Kidney (tissue), 14 donors: ENCODE measurements around the gene RETREG1. TPM values are rescaled to one million over a fixed set of nuclear protein-coding genes. Genes with fewer than 3 reads are reported as not detected.

Experiments
- DNase-seq, 5 donors: peaks; one replicate each; pipeline ENCODE4 v3.0.0-alpha.2; 2013 to 2020
- FAIRE-seq: peaks from 2 replicates; lab custom pipeline; 2012; peaks lifted over from hg19 to GRCh38; lab: Jason Lieb, UNC
- H3K27ac ChIP-seq, 2 donors: one replicate each; pipeline ENCODE4 v1.7.0; 2013; ENCODE audit warnings: low read depth in 2 of 2, low read length in 2 of 2, inconsistent platforms in 1 of 2
- H3K27me3 ChIP-seq: one replicate; pipeline ENCODE4 v1.7.1; 2013; ENCODE audit warnings: low read length, inconsistent platforms; ENCODE audit not compliant: control insufficient read depth, insufficient read depth
- H3K36me3 ChIP-seq, 3 donors: one replicate each; pipeline versions ENCODE4 v1.7.0 to v1.7.1; 2013; ENCODE audit warnings: low read length in 3 of 3, control low read depth in 1 of 3, inconsistent platforms in 1 of 3; ENCODE audit not compliant: insufficient read depth in 3 of 3, control insufficient read depth in 2 of 3
- H3K4me1 ChIP-seq, 3 donors: one replicate each; pipeline versions ENCODE4 v1.7.0 to v1.7.1; 2013; ENCODE audit warnings: low read length in 3 of 3, inconsistent platforms in 1 of 3, low read depth in 1 of 3; ENCODE audit not compliant: control insufficient read depth in 2 of 3, insufficient read depth in 2 of 3
- H3K4me3 ChIP-seq, 3 donors: one replicate each; pipeline versions ENCODE4 v1.7.0 to v1.8.1; 2013; ENCODE audit warnings: low read length in 3 of 3, control low read depth in 1 of 3, inconsistent platforms in 1 of 3
- H3K9ac ChIP-seq, 3 donors: one replicate each; pipeline versions ENCODE4 v1.7.0 to v1.7.1; 2013; ENCODE audit warnings: low read length in 3 of 3, control low read depth in 1 of 3, inconsistent platforms in 1 of 3
- H3K9me3 ChIP-seq, 3 donors: one replicate each; pipeline versions ENCODE4 v1.7.0 to v1.7.1; 2013; ENCODE audit warnings: low read length in 3 of 3, control low read depth in 1 of 3, inconsistent platforms in 1 of 3; ENCODE audit not compliant: control insufficient read depth in 2 of 3, insufficient read depth in 1 of 3
- intact Hi-C: fragments of 100-400 bp; cut with DNase I; formaldehyde crosslinking; loops from one replicate; pipeline ENCODE4 v1.11.1; 2022
- polyA plus RNA-seq: library from polyadenylated mRNA; stranded (reverse); fragments of 350-450 nt; fragmentation: Illumina TruSeq; extraction: RNeasy Lipid Tissue Mini Kit (QIAGEN cat#74804); gene quantifications from one replicate; pipeline ENCODE4 v1.2.3, GENCODE V29; 2014; ENCODE audit warnings: low read depth, low replicate concordance; ENCODE audit not compliant: insufficient read depth
- total RNA-seq: library from RNA; stranded (reverse); fragmentation: NEBNext Ultra II Directional; extraction: Animal tissue kit (Norgen Biotek cat#: 25700); gene quantifications from one replicate; pipeline ENCODE4 v1.2.1, GENCODE V29; 2021
- TF ChIP-seq, protein P1 (sequence below): IDR thresholded peaks from 3 replicates; pipeline ENCODE4 v1.5.1; 2012; ENCODE audit warnings: mild to moderate bottlenecking, moderate library complexity, borderline replicate concordance; ENCODE audit not compliant: insufficient read depth; ENCODE audit errors: extremely low read depth
- donor health status: control.
- donor health status: control.
- donor health status: control.
- donor health status: control.
- donor health status: control.
- donor health status: DM: yes; HTN: yes; CAD: no.
- donor health status: Normal renal cell carcinoma (clear cell type).

RETREG1 gene
- total and polyA plus RNA-seq, 2 donors from 2014 or later: 53.6 to 104 TPM

DNA sequence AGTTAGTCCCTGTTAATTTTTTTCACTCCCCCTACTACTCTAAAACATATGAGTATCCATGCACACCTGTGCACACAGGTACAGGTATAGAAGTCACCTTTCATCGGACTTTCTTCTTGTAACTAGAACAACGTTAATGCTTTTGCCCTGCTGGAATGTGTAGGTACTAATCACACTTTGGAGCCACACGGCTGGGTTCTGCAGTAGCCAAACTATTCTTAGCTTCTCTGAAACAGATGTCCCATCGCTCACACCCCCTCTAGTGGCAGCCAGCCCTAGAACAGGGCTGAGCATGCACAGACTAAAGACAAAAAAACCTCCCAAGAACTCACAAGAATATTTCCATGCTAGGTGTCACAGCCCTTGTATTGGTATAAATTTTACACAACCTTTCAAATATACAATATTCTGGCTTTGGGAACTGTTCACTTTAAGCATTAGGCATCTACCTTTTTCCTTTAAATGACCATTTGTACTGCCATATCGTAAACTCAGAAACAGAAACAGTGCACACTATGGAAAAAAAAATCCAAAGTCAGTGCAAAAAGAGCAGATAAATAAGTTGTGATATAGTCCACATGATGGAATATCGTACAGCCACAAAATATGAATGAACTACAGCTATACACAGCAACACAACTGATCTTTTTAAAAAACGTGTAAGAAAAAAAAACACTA, 64.0 kb downstream of the RETREG1 start:
- DNase-seq (peak in 4 of 5 donors; percentile 73 to 83 (median 76)), FAIRE-seq (peak; percentile 53)
- no peak overlapping the region for H3K27ac ChIP-seq
- intact Hi-C loops: no loop called here
- no peak overlapping the region for H3K4me3 ChIP-seq
- H3K36me3 ChIP-seq: no peaks in the 10 kb centered on the region
- no peak overlapping the region for H3K9ac ChIP-seq
- no peaks in the 10 kb centered on the region for H3K9me3 ChIP-seq
- H3K4me1 ChIP-seq: peaks cover 0 to 7% (median 0%) of the 10 kb centered on the region in 3 donors
- H3K27me3 ChIP-seq: no peaks in the 10 kb centered on the region
- TF ChIP-seq, protein P1, sequence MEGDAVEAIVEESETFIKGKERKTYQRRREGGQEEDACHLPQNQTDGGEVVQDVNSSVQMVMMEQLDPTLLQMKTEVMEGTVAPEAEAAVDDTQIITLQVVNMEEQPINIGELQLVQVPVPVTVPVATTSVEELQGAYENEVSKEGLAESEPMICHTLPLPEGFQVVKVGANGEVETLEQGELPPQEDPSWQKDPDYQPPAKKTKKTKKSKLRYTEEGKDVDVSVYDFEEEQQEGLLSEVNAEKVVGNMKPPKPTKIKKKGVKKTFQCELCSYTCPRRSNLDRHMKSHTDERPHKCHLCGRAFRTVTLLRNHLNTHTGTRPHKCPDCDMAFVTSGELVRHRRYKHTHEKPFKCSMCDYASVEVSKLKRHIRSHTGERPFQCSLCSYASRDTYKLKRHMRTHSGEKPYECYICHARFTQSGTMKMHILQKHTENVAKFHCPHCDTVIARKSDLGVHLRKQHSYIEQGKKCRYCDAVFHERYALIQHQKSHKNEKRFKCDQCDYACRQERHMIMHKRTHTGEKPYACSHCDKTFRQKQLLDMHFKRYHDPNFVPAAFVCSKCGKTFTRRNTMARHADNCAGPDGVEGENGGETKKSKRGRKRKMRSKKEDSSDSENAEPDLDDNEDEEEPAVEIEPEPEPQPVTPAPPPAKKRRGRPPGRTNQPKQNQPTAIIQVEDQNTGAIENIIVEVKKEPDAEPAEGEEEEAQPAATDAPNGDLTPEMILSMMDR: peak; percentile 82

DNA sequence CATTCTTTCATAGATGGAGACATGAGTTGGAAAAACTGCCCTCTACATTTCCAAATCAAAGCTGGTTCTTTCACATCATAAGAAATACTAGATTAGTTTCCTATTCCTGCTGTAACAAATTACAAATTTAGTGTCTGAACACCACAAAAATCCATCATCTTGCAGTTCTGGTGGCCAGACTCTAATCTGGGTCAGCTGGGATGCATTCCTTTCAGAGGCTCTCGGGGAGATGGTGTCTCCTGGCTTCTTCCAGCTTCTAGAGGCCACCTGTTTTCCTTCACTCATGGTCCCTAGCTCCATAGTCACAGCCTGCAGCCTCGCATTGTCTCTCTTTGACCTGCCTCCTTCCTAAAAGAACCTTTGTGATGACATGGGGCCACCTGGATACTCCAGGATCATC, 65.2 kb downstream of the RETREG1 start:
- Histone ChIP-seq H3K9ac (no peak overlapping the region), H3K27me3 (no peaks in the 10 kb centered on the region), H3K4me1 (peaks cover 0 to 7% (median 0%) of the 10 kb centered on the region in 3 donors), H3K4me3 (no peak overlapping the region), H3K36me3 (no peaks in the 10 kb centered on the region), H3K27ac (no peak overlapping the region), H3K9me3 (no peaks in the 10 kb centered on the region)
- no peak for DNase-seq
- intact Hi-C loops: no loop called here
- no peak for FAIRE-seq
- TF ChIP-seq, protein P1: no peak

DNA sequence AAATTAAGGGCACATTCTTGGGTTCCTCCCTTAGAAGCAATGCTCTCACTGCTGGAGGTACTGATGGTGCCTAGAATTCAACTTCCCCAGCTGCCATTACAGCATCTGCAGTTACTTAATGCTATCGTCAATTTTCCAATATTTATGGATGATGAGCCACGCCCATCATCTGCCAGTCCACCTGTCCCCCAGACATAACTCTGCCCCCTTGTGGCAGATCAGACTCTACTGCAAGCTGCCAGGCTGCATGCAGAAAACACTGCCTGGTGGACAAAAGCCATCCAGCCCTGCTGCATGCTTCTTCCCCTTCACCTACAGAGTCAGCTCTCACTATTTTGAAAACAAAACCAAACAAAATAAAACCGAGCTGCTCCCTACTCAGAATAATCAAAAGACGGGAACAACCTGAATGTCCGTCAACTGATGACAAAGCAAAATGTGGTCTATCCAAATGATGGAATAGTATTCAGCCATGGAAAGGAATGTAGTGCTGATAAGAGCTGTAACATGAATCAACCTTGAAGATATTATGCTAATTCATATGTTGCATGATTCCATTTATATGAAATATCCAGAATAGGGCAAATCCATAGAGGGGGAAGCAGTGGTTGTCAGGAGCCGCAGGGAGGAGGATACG, 66.4 kb downstream of the RETREG1 start:
- Histone ChIP-seq H3K9me3 (no peaks in the 10 kb centered on the region), H3K4me3 (no peak overlapping the region), H3K36me3 (no peaks in the 10 kb centered on the region), H3K27ac (no peak overlapping the region), H3K9ac (no peak overlapping the region), H3K27me3 (no peaks in the 10 kb centered on the region), H3K4me1 (peaks cover 0 to 7% (median 0%) of the 10 kb centered on the region in 3 donors)
- TF ChIP-seq, protein P1: peak; percentile 58
- intact Hi-C loops: no loop called here
- FAIRE-seq (no peak), DNase-seq (no peak)
